ENCODE data around the gene PTH. TPM values are rescaled to one million over a fixed set of nuclear protein-coding genes. Genes with fewer than 3 reads are reported as not detected.

Gene PTH
- total RNA-seq, 1 donor from 2014 or later = not detected

- H3K27me3 ChIP-seq (ENCODE audit: insufficient read depth, low read length) = no peaks in the 10 kb centered on the region
- no peaks in the 10 kb centered on the region for H3K9me3 ChIP-seq (ENCODE audit: insufficient read depth, low read depth, low read length)
- H3K9ac ChIP-seq (ENCODE audit: low read length) = no peak overlapping the region
- no peak overlapping the region for H3K4me3 ChIP-seq (ENCODE audit: insufficient read depth, low read depth, low read length)
- H3K4me1 ChIP-seq (ENCODE audit: insufficient read depth, low read length) = no peaks in the 10 kb centered on the region
- Mint-ChIP-seq H3K36me3 (ENCODE audit: low read depth, unreplicated experiment) (no peaks in the 10 kb centered on the region), H3K27me3 (ENCODE audit: low read depth, unreplicated experiment) (peaks cover 6% of the 10 kb centered on the region), H3K4me1 (ENCODE audit: low read depth, unreplicated experiment) (no peaks in the 10 kb centered on the region), H3K9me3 (ENCODE audit: unreplicated experiment) (peaks cover 15% of the 10 kb centered on the region), H3K4me3 (ENCODE audit: unreplicated experiment) (no peak overlapping the region), H3K27ac (ENCODE audit: unreplicated experiment) (no peak overlapping the region)
- H2AFZ ChIP-seq (ENCODE audit: low read depth, low read length) = no peak overlapping the region
- no peak overlapping the region for H3K27ac ChIP-seq (ENCODE audit: low read depth, low read length)
- TF ChIP-seq CTCF (IDR thresholded peaks at IDR 0.05; ENCODE audit: insufficient read depth, low read depth, low read length) = no peak
- no peak for TF ChIP-seq EZH2 (IDR thresholded peaks at IDR 0.05; ENCODE audit: insufficient read depth, low read length)
- DNase-seq (ENCODE audit: low read depth) = no peak
- no peaks in the 10 kb centered on the region for H3K79me2 ChIP-seq (ENCODE audit: insufficient read depth, low read length)
- H3K36me3 ChIP-seq (ENCODE audit: insufficient read depth, low read length) = no peaks in the 10 kb centered on the region
- FAIRE-seq = no peak
- H4K20me1 ChIP-seq (ENCODE audit: insufficient read depth, low read length) = no peaks in the 10 kb centered on the region
- H3K4me2 ChIP-seq (ENCODE audit: low read length) = no peak overlapping the region
Observed at GRCh38 chr11:13534358-13534757, 38.6 kb upstream of the PTH start.

DNA sequence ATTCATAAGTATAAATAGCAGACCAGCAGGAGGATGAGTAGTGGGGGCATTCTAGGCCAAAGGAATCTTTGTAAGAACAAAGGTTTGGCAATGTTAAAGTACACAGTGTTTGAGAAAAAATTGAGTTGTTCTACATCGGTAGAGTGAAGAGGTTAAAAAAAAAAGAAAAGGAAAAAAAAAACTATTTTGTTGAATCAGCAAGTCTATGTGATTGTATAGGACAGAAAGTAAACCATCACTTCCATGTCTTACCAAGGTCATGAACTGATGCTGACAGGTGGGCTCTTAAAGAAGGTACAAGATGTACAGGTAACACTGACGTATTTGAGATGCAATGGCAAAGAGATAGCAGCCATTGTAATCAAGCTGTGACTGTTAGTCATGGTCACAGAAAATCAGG is 29.5 kb upstream of the PTH start:
- no peak overlapping the region for H2AFZ ChIP-seq (ENCODE audit: low read depth, low read length)
- no peak overlapping the region for H3K27ac ChIP-seq (ENCODE audit: low read depth, low read length)
- H3K27me3 Mint-ChIP-seq (ENCODE audit: low read depth, unreplicated experiment) = peaks cover 7% of the 10 kb centered on the region
- no peaks in the 10 kb centered on the region for H3K79me2 ChIP-seq (ENCODE audit: insufficient read depth, low read length)
- no peak overlapping the region for H3K27ac Mint-ChIP-seq (ENCODE audit: unreplicated experiment)
- H3K27me3 ChIP-seq (ENCODE audit: insufficient read depth, low read length) = no peaks in the 10 kb centered on the region
- no peak for DNase-seq (ENCODE audit: low read depth)
- no peaks in the 10 kb centered on the region for H3K36me3 Mint-ChIP-seq (ENCODE audit: low read depth, unreplicated experiment)
- no peak overlapping the region for H3K4me3 ChIP-seq (ENCODE audit: insufficient read depth, low read depth, low read length)
- H3K9me3 ChIP-seq (ENCODE audit: insufficient read depth, low read depth, low read length) = no peaks in the 10 kb centered on the region
- no peak overlapping the region for H3K4me2 ChIP-seq (ENCODE audit: low read length)
- H4K20me1 ChIP-seq (ENCODE audit: insufficient read depth, low read length) = no peaks in the 10 kb centered on the region
- FAIRE-seq = no peak
- H3K36me3 ChIP-seq (ENCODE audit: insufficient read depth, low read length) = no peaks in the 10 kb centered on the region
- TF ChIP-seq CTCF (IDR thresholded peaks at IDR 0.05; ENCODE audit: insufficient read depth, low read depth, low read length) = no peak
- TF ChIP-seq EZH2 (IDR thresholded peaks at IDR 0.05; ENCODE audit: insufficient read depth, low read length) = no peak
- no peaks in the 10 kb centered on the region for H3K4me1 ChIP-seq (ENCODE audit: insufficient read depth, low read length)
- no peaks in the 10 kb centered on the region for H3K4me1 Mint-ChIP-seq (ENCODE audit: low read depth, unreplicated experiment)
- H3K9ac ChIP-seq (ENCODE audit: low read length) = no peak overlapping the region
- H3K4me3 Mint-ChIP-seq (ENCODE audit: unreplicated experiment) = no peak overlapping the region
- peaks cover 10% of the 10 kb centered on the region for H3K9me3 Mint-ChIP-seq (ENCODE audit: unreplicated experiment)

DNA sequence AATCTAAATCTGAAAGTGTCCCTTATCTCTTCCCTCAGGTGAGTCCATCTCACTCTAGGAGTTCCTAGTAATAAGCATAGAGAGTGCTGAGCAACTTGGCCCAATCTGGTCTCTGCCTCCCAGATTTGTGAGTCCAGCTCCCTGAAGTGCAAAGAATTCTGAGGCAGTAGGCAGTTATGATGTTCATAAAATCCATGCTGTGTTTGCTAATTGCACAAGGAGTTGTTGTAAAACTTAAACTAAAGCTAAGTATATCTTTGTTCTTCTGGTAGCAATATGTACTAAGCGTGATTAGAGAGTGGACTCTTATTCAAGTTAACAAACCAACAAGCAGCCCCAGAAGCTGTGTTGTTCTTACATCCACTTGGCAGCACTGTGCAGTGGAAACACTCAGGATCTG is 7.6 kb upstream of the PTH start:
- Histone ChIP-seq H4K20me1 (ENCODE audit: insufficient read depth, low read length) (no peaks in the 10 kb centered on the region), H3K4me2 (ENCODE audit: low read length) (no peak overlapping the region), H3K9ac (ENCODE audit: low read length) (no peak overlapping the region), H2AFZ (ENCODE audit: low read depth, low read length) (no peak overlapping the region), H3K79me2 (ENCODE audit: insufficient read depth, low read length) (no peaks in the 10 kb centered on the region), H3K27me3 (ENCODE audit: insufficient read depth, low read length) (no peaks in the 10 kb centered on the region), H3K27ac (ENCODE audit: low read depth, low read length) (no peak overlapping the region), H3K9me3 (ENCODE audit: insufficient read depth, low read depth, low read length) (no peaks in the 10 kb centered on the region), H3K4me1 (ENCODE audit: insufficient read depth, low read length) (no peaks in the 10 kb centered on the region), H3K36me3 (ENCODE audit: insufficient read depth, low read length) (no peaks in the 10 kb centered on the region), H3K4me3 (ENCODE audit: insufficient read depth, low read depth, low read length) (no peak overlapping the region)
- no peaks in the 10 kb centered on the region for H3K27me3 Mint-ChIP-seq (ENCODE audit: low read depth, unreplicated experiment)
- DNase-seq (ENCODE audit: low read depth) (no peak), FAIRE-seq (no peak)
- no peaks in the 10 kb centered on the region for H3K4me1 Mint-ChIP-seq (ENCODE audit: low read depth, unreplicated experiment)
- TF ChIP-seq EZH2 (IDR thresholded peaks at IDR 0.05; ENCODE audit: insufficient read depth, low read length) (no peak), CTCF (IDR thresholded peaks at IDR 0.05; ENCODE audit: insufficient read depth, low read depth, low read length) (no peak)
- no peak overlapping the region for H3K27ac Mint-ChIP-seq (ENCODE audit: unreplicated experiment)
- H3K9me3 Mint-ChIP-seq (ENCODE audit: unreplicated experiment) = no peaks in the 10 kb centered on the region
- H3K4me3 Mint-ChIP-seq (ENCODE audit: unreplicated experiment) = no peak overlapping the region
- H3K36me3 Mint-ChIP-seq (ENCODE audit: low read depth, unreplicated experiment) = no peaks in the 10 kb centered on the region

Measured in astrocyte (in vitro differentiated cells and primary cell).